Femur (tissue), 1 donor: Measurements from ENCODE around the gene SPECC1.
"Not testable (repeated sequence)": the region's sequence is repeated elsewhere in the genome, so short reads cannot be mapped to it uniquely, and the experiment has no call there.

ENCODE experiments used
- DNase-seq: peaks from one replicate; pipeline ENCODE4 v3.0.0-alpha.2; 2017

The SPECC1 gene

GRCh38 chr17:20095336-20096080 is 86.3 kb downstream of the SPECC1 start:
- DNase-seq, result peak; percentile 86

- DNase-seq, result no peak
Observed at GRCh38 chr17:20096430-20096829, 87.3 kb downstream of the SPECC1 start.

DNA sequence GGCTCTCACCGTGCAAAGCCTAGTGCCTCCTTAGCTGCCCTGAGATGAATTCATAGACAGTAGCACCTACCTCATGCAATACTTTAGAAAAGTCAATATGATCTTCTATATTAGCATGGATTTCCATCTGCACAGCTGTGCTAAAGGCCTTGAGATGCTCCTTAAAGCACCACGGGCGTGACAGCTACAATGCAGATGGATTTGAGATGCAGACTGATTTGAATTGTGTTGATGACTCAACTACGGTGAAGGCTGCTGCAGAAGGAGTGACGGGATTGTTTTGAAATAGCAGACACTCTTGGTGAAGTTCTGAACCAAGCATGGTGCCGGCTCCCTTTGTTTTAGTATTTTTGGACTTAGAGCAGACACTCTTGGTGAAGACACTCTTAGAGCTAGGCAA is 88.2 kb downstream of the SPECC1 start:
- DNase-seq, result no peak

DNA sequence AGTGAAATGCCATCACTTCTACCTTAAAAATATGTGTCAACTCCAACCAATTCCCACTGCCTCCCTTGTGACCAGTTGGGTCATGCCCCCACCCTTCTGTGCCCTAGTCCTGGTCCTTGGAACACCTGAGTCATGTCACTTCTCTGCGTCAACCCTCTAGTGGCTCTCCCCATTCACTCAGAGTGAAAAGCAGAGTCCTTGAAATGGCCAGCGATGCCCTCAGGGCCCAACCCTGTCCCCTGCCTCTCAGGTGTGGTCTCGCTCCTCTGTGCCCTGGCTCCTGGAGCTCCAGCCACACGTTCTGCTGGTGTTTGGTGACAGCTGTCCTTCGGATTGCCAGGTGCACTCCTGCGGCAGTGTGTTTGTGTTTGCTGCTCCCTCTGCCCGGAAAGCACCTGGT is 89.2 kb downstream of the SPECC1 start:
- no peak for DNase-seq

DNA sequence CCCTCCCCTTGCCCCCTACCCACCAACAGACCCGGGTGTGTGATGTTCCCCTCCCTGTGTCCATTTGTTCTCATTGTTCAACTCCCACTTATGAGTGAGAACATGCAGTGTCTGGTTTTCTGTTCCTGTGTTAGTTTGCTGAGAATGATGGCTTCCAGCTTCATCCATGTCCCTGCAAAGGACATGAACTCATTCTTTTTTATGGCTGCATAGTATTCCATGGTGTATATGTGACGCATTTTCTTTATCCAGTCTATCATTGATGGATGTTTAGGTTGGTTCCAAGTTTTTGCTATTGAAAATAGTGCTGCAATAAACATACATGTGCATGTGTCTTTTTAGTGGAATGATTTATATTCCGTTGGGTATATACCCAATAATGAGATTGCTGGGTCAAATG is 91.6 kb downstream of the SPECC1 start:
- DNase-seq, result not testable (repeated sequence)

DNA sequence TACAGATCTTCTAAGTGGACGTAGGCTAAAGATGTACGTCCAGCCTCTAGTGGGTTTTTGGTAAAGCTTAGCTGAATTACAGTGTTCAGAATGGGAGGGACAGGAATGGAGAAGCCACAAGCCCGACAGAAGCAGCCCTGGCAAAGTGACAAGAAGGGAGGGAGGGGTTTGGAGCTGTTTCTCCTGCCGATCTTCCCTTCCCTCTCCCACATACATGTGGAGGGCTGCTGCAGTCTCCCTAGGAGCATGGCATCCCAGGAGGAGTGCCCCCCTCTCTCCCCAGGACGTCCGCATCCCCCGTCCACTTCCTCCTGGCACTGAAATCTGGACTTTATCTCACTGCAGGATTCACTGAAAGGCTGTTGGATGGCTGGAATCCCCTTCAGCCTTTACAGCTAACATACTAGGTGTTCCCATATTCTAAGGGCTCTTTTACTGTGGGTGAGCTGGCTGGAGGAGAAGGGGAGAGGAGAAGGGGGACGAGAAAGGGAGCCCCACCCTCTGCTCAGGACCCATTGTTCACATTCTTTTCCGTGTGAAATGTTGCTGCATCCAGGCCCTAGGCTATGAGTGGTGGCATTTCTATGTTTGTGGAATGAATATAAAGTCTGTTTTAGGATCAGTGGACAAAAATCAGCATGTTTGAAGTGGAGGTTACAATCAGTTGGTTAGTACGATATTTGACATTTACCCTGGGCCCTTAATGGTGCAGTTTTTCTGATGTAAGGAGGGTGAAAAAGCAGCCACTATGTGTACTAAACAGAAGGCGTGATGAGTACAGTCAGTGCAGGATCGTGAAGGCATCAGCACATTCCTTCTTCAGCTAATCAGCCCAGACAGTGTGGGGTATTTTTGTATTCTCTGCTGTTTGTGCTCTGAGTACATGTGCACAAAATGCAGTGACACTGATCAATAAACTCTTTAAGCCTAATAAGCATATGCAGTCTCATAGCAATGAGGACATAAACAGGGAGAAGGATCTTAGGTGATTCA is 94.6 kb downstream of the SPECC1 start:
- peak; percentile 67 for DNase-seq

GRCh38 chr17:20105539-20106280 is 96.6 kb downstream of the SPECC1 start:
- DNase-seq, result no peak

DNA sequence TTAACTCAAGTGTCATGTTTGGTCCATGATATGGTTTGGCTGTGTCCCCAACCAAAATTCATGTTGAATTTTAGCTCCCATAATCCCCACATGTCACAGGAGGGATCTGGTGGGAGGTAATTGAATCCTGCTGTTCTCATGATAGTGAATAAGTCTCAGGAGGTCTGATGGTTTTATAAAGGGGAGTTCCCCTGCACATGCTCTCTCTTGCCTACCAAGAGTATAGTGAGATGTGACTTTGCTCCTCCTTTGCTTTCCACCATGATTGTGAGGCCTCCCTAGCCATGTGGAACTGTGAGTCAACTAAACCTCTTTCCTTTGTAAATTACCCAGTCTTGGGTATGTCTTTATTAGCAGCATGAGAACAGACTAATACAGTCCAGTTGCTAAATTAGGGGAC is 97.3 kb downstream of the SPECC1 start:
- not testable (repeated sequence) for DNase-seq

GRCh38 chr17:20109076-20109475 is 99.9 kb downstream of the SPECC1 start:
- no peak for DNase-seq

GRCh38 chr17:20111538-20111937 is 102.4 kb downstream of the SPECC1 start:
- DNase-seq, result no peak

GRCh38 chr17:20114466-20114865 is 105.3 kb downstream of the SPECC1 start:
- DNase-seq, result no peak

GRCh38 chr17:20116683-20117309 is 107.6 kb downstream of the SPECC1 start:
- DNase-seq, result peak; percentile 48

GRCh38 chr17:20118280-20118679 is 109.1 kb downstream of the SPECC1 start:
- DNase-seq, result no peak

- no peak for DNase-seq
Observed at GRCh38 chr17:20120836-20121235, 111.7 kb downstream of the SPECC1 start.

DNA sequence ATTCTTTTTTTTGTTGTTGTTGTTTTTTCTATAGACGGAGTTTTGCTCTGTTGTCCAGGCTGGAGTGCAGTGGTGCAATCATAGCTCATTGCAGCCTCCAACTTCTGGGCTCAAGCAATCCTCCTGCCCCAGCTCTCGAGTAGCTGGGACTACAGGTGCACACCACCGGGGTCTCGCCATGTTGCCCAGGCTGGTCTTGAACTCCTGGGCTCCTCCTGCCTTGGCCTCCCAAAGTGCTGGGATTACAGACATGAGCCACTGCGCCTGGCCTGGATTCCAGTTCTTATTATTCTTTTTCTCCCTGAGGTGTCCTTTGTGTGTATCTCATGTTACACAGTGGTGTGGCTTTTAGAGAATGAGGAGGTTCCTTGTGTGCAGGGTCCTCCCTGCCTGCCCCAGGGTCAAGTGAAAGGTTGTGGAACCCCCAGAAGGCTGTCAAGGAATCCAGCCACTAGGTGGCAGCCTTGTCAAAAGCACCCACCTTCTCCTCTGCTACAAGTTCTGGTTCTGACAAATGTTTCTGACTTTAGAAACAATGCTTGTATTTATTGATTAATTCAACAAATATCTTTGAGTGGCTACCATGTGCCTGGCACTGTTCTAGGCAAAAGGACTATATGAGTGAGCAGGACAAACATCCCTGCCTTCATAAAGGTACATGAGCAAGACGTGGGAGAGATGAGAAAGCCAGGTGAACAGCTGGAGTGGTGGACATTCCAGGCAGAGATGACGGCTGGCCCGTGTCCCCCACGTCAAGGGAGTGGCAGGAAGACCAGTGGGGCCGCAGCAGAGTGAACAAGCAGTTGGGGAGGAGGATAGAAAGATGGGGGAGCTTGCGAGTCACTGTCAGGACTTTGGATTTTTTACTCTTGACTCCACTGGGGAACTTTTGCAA is 112.4 kb downstream of the SPECC1 start:
- peak; percentile 70 for DNase-seq

DNA sequence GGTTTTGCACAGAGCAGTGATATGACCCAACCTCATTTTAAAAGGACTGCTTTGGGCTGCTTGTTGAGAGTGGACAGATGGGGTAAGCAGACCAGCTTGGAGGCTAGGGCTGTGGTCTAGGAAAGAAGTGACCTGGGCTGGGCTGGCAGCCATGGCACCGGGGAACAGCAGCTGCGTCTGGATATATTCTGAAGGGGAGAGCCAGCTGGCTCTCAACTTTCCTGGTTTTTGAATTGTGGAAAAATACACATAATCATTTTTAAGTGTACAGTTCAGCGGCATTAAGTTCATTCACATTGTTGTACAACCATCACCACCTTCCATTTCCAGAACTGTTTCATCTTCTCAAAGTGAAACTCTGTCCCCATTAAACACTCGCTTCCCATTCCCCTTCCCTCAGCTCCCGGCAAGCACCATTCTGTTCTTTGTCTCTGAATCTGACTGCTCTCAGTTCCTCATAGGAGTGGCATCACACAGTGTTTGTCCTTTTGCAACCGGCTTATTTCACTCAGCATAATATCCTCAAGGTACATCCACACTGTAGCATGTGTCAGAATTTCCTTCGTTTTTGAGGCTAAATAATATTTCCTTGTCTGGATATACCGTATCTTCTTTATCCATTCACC is 113.2 kb downstream of the SPECC1 start:
- DNase-seq, result peak; percentile 31

DNA sequence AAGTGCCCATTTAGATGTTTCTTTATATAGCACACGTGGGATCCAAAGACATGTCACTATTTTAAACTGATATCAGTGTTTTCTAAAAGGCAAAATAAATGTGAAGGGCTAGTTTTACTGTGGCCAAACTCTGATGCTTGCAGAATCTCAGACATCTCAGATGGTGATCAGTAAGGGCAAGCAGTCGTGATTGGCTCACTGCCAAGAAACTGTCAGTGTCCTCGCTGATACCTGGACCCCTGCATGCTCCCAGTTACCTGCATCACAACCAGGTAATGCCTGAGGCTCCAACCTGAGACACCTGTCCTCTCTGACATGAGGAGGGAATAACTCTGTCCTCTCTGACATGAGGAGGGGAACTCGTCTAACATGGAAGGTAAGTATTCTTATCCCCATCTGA is 114.0 kb downstream of the SPECC1 start:
- no peak for DNase-seq

DNA sequence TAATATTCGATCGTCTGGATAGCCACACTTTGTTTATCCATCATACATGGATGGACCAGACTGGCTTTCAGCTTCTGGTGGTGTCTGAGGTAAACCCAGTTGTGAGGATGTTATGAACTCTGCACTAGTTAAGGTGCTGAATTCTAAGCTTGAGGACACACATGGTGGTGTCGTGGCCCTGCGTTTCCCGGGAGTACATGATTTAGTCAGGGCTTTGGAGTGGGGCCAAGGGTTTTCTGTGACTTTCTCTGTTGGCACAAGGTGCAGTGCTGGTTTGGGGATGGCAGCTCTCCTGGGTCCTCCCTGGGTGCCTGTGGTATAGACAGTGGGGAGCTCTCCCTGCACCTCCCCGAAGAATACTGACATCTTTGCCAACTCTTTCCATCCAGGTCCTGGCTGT is 116.6 kb downstream of the SPECC1 start:
- DNase-seq, result no peak

DNA sequence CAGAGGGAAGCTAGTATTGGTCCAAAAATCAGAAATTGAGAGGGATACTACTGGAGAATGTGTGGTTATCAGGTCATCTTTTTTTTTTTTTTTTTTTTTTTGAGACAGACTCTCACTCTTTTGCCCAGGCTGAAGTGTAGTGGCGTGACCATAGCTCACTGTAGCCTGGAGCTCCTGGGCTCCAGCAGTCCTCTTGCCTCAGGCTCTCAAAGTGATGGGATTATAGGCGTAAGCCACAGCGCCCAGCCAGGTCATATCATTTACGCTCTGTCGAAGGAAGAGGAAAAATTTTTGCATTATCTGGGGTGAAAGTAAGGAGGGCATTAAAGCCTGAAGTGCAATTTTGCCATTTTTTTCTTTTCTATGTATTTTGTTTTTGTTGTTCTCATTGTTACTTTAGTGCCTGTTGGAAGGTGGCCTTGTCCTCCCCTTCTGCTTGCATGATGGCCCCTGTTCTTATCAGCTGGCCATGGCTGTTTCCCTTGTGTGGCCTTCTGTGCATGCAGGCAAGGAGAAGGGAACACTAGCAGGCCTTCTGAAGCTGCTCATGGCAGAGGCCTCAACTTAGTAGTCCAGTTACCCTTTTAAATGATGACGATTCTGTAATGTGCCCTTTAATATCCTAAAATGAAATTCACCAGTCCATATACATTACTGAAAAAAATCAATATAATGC is 118.3 kb downstream of the SPECC1 start:
- no peak for DNase-seq

GRCh38 chr17:20128036-20128667 is 119.0 kb downstream of the SPECC1 start:
- no peak for DNase-seq
